ENCODE data around the gene SLC25A23. TPM values are rescaled to one million over a fixed set of nuclear protein-coding genes. Genes with fewer than 3 reads are reported as not detected.

The SLC25A23 gene
- total RNA-seq, 1 experiment from 2014 or later, result 42.9 TPM

DNA sequence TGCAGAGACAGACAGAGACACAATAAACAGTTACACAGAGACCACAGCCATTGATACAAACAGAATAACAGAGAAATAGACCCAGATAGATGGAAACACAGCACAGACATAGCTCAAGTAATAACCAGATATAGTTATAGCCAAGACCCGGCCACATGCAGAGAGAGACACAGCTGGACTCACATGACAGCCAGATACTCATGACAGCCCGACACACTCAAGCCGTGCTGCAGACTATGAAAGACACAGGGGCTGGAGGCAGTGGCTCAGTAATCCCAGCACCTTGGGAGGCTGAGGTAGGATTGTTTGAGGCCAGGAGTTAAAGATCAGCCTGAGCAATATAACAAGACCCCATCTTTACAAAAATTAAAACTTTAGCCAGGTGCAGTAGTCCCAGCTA lies 23.6 kb upstream of the SLC25A23 start:
- H2AK5ac ChIP-seq (ENCODE audit: insufficient read length, low read length), result no peak overlapping the region
- H3K79me1 ChIP-seq (ENCODE audit: insufficient read depth, low read depth, low read length, poor library complexity, severe bottlenecking), result no peaks in the 10 kb centered on the region
- H4K91ac ChIP-seq (ENCODE audit: insufficient read length, low read depth, low read length), result no peak overlapping the region
- no peaks in the 10 kb centered on the region for H3K27me3 ChIP-seq (ENCODE audit: insufficient read depth, low read length)
- no peak overlapping the region for H3K27ac ChIP-seq (ENCODE audit: insufficient read length, low read depth, low read length)
- H3K9ac ChIP-seq (ENCODE audit: extremely low read depth, insufficient read length, low read length), result no peak overlapping the region
- no peak overlapping the region for H2BK120ac ChIP-seq (ENCODE audit: low read depth, low read length, poor library complexity, severe bottlenecking)
- Mint-ChIP-seq H3K4me3 (no peak overlapping the region), H3K9me3 (no peaks in the 10 kb centered on the region), H3K27ac (no peak overlapping the region), H3K36me3 (ENCODE audit: insufficient read depth in 1 of 3, low read depth in 3 of 3) (no peaks in the 10 kb centered on the region), H3K27me3 (ENCODE audit: low read depth) (peaks cover 6% of the 10 kb centered on the region), H3K4me1 (peaks cover 9 to 15% of the 10 kb centered on the region in 2 experiments)
- H2BK20ac ChIP-seq (ENCODE audit: low read depth, low read length, poor library complexity, severe bottlenecking), result no peak overlapping the region
- no peak overlapping the region for H3K4ac ChIP-seq (ENCODE audit: low read depth, low read length)
- H2BK12ac ChIP-seq (ENCODE audit: insufficient read length, low read depth, low read length), result no peak overlapping the region
- TF ChIP-seq, protein P1, sequence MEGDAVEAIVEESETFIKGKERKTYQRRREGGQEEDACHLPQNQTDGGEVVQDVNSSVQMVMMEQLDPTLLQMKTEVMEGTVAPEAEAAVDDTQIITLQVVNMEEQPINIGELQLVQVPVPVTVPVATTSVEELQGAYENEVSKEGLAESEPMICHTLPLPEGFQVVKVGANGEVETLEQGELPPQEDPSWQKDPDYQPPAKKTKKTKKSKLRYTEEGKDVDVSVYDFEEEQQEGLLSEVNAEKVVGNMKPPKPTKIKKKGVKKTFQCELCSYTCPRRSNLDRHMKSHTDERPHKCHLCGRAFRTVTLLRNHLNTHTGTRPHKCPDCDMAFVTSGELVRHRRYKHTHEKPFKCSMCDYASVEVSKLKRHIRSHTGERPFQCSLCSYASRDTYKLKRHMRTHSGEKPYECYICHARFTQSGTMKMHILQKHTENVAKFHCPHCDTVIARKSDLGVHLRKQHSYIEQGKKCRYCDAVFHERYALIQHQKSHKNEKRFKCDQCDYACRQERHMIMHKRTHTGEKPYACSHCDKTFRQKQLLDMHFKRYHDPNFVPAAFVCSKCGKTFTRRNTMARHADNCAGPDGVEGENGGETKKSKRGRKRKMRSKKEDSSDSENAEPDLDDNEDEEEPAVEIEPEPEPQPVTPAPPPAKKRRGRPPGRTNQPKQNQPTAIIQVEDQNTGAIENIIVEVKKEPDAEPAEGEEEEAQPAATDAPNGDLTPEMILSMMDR (conservative IDR thresholded peaks at IDR 0.05), result no peak
- no peaks in the 10 kb centered on the region for H3K9me3 ChIP-seq (ENCODE audit: control insufficient read depth, low read depth, low read length)
- H3K18ac ChIP-seq (ENCODE audit: insufficient read length, low read depth, low read length), result no peak overlapping the region
- H3T11ph ChIP-seq (ENCODE audit: low read length), result no peak overlapping the region
- H3K56ac ChIP-seq (ENCODE audit: insufficient read length, low read depth, low read length), result no peak overlapping the region
- H3K14ac ChIP-seq (ENCODE audit: insufficient read depth, low read length), result no peak overlapping the region
- no CpG with 5 or more reads among the region's 3 CpGs for WGBS (ENCODE audit: extremely low coverage, insufficient read length, low lambda C conversion rate)
- H3K23ac ChIP-seq (ENCODE audit: insufficient read length, low read depth, low read length), result no peak overlapping the region
- no peak overlapping the region for H4K5ac ChIP-seq (ENCODE audit: insufficient read length, low read depth, low read length)
- no peaks in the 10 kb centered on the region for H3K4me1 ChIP-seq (ENCODE audit: insufficient read depth, low read length)
- no peak overlapping the region for H4K8ac ChIP-seq (replicated peaks; ENCODE audit: insufficient read length, low read depth, low read length)
- H2BK15ac ChIP-seq (ENCODE audit: low read depth, low read length), result no peak overlapping the region
- no peak overlapping the region for H2AFZ ChIP-seq (ENCODE audit: low read length)
- no peak overlapping the region for H2BK5ac ChIP-seq (ENCODE audit: insufficient read length, low read length)
- no peaks in the 10 kb centered on the region for H3K23me2 ChIP-seq (ENCODE audit: insufficient read length, low read depth, low read length, poor library complexity, severe bottlenecking)
- no peak overlapping the region for H3K4me2 ChIP-seq (ENCODE audit: insufficient read depth, insufficient read length, low read length)
- H4K20me1 ChIP-seq (ENCODE audit: control insufficient read depth, insufficient read depth, insufficient read length), result no peaks in the 10 kb centered on the region
- H3K79me2 ChIP-seq (ENCODE audit: insufficient read depth, low read length), result no peaks in the 10 kb centered on the region
- no peak for DNase-seq

Measured in H9 (cell line).